Right lobe of liver (tissue), 4 donors: Measurements from ENCODE around the gene AK2.

Experiments used
- POLR2A ChIP-seq: fragments of 450-650 bp; IDR thresholded peaks from one replicate; pipeline ENCODE4 v1.6.1; 2017; ENCODE audit warnings: antibody characterized with exemption, mild to moderate bottlenecking
- TF ChIP-seq, protein P1 (sequence below), 4 donors: fragments of 200-600 bp in 3 of 4; fragments of 450-650 bp in 1 of 4; IDR thresholded peaks; one replicate each; pipeline versions ENCODE4 v1.5.1 to v1.8.0; 2016 to 2022; ENCODE audit warnings: antibody characterized with exemption in 4 of 4, mild to moderate bottlenecking in 2 of 4
- donor health status: DM: no; HTN: no; CAD: no.
- donor health status: DM: no; HTN: no; CAD: no.
- donor health status: DM: no; HTN: yes; CAD: no.

DNA sequence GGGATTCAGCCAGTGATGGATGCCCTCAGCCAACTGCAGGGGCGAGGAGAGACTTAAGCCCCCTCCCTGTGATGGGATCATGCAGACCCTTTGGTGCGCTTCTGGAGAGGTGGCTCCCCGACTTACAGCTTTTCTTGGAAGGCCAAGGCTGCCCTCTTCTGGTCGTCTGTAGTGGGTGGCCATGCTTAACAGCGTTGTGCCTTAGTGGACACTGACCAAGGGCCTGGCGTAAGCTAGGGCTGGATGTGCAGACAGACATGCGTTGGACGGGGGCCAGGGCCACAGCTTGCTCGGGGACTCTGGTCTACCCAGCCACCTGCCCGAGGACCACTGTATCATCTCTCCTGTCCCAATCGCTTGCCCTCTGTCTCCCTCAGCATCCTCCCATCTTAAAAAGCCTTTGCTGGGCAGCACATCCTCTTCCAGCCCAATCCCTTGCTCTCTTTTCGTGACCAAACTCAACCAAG, 49.7 kb upstream of the AK2 start:
- TF ChIP-seq, protein P1, sequence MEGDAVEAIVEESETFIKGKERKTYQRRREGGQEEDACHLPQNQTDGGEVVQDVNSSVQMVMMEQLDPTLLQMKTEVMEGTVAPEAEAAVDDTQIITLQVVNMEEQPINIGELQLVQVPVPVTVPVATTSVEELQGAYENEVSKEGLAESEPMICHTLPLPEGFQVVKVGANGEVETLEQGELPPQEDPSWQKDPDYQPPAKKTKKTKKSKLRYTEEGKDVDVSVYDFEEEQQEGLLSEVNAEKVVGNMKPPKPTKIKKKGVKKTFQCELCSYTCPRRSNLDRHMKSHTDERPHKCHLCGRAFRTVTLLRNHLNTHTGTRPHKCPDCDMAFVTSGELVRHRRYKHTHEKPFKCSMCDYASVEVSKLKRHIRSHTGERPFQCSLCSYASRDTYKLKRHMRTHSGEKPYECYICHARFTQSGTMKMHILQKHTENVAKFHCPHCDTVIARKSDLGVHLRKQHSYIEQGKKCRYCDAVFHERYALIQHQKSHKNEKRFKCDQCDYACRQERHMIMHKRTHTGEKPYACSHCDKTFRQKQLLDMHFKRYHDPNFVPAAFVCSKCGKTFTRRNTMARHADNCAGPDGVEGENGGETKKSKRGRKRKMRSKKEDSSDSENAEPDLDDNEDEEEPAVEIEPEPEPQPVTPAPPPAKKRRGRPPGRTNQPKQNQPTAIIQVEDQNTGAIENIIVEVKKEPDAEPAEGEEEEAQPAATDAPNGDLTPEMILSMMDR (IDR thresholded peaks at IDR 0.05): peak; percentile 74 to 89 (median 76)
- no peak for TF ChIP-seq POLR2A
